HUES64 (cell line): Measurements from ENCODE around the gene DLG2.
A peak's percentile ranks its signal among the peaks of the same experiment; 100 is the strongest.

Source experiments
- H3K27ac ChIP-seq: 2 replicates; pipeline ENCODE4 v1.7.0; 2013; ENCODE audit warnings: low read depth, low read length, inconsistent platforms
- H3K27me3 ChIP-seq: 2 replicates; pipeline ENCODE4 v1.6.1; 2013; ENCODE audit warnings: mild to moderate bottlenecking, low read length; ENCODE audit not compliant: insufficient read depth
- H3K36me3 ChIP-seq: 2 replicates; pipeline ENCODE4 v1.6.1; 2013; ENCODE audit warnings: mild to moderate bottlenecking, low read length; ENCODE audit not compliant: insufficient read depth
- H3K4me1 ChIP-seq: 2 replicates; pipeline ENCODE4 v1.6.1; 2013; ENCODE audit warnings: mild to moderate bottlenecking, low read length, moderate library complexity; ENCODE audit not compliant: insufficient read depth
- H3K4me3 ChIP-seq: 2 replicates; pipeline ENCODE4 v1.5.1; 2013; ENCODE audit warnings: mild to moderate bottlenecking, low read length, moderate library complexity
- H3K9ac ChIP-seq: 2 replicates; pipeline ENCODE4 v1.6.1; 2013; ENCODE audit warnings: mild to moderate bottlenecking, low read depth, low read length
- H3K9me3 ChIP-seq: 2 replicates; pipeline ENCODE4 v1.6.1; 2013; ENCODE audit warnings: low read depth, low read length; ENCODE audit not compliant: insufficient read depth
- WGBS: fragments of 150-250, 120-280 bp; methylation state at CpG from one replicate; pipeline ENCODE4 v1.1.7; 2013; ENCODE audit warnings: missing lambda C conversion rate; 5-methylcytosine and 5-hydroxymethylcytosine counted together

Gene DLG2

GRCh38 chr11:85167471-85167870, 459.7 kb downstream of the DLG2 start:
- Histone ChIP-seq H3K27ac (no peak overlapping the region), H3K27me3 (no peaks in the 10 kb centered on the region)
- WGBS = 97% methylated on average over 1 of the region's 1 CpG

GRCh38 chr11:85167038-85167437, 460.1 kb downstream of the DLG2 start:
- H3K27me3 ChIP-seq = no peaks in the 10 kb centered on the region
- H3K4me1 ChIP-seq = peaks cover 27% of the 10 kb centered on the region
- WGBS = 91% methylated on average over 1 of the region's 1 CpG
- H3K4me3 ChIP-seq = no peak overlapping the region
- no peak overlapping the region for H3K9ac ChIP-seq
- no peaks in the 10 kb centered on the region for H3K9me3 ChIP-seq
- no peak overlapping the region for H3K27ac ChIP-seq
- H3K36me3 ChIP-seq = no peaks in the 10 kb centered on the region

More at GRCh38 chr11:85167471-85167870, 459.7 kb downstream of the DLG2 start:
- Histone ChIP-seq H3K9me3 (no peaks in the 10 kb centered on the region), H3K4me3 (no peak overlapping the region), H3K4me1 (peaks cover 27% of the 10 kb centered on the region), H3K9ac (no peak overlapping the region), H3K36me3 (no peaks in the 10 kb centered on the region)

GRCh38 chr11:85165819-85166218, 461.3 kb downstream of the DLG2 start:
- Histone ChIP-seq H3K27ac (no peak overlapping the region), H3K36me3 (no peaks in the 10 kb centered on the region), H3K4me1 (peaks cover 23% of the 10 kb centered on the region), H3K27me3 (no peaks in the 10 kb centered on the region), H3K9ac (no peak overlapping the region), H3K4me3 (no peak overlapping the region), H3K9me3 (no peaks in the 10 kb centered on the region)
- 82% methylated on average over 2 of the region's 2 CpGs for WGBS

GRCh38 chr11:85164743-85165142, 462.4 kb downstream of the DLG2 start:
- H3K4me1 ChIP-seq = peaks cover 12% of the 10 kb centered on the region
- WGBS = 96% methylated on average over 2 of the region's 2 CpGs
- no peaks in the 10 kb centered on the region for H3K36me3 ChIP-seq

GRCh38 chr11:85154294-85154693, 472.9 kb downstream of the DLG2 start:
- H3K9ac ChIP-seq = no peak overlapping the region
- H3K4me3 ChIP-seq = no peak overlapping the region
- no peak overlapping the region for H3K27ac ChIP-seq
- peaks cover 15% of the 10 kb centered on the region for H3K4me1 ChIP-seq
- 74% methylated on average over 3 of the region's 3 CpGs for WGBS
- no peaks in the 10 kb centered on the region for H3K27me3 ChIP-seq
- no peaks in the 10 kb centered on the region for H3K36me3 ChIP-seq
- H3K9me3 ChIP-seq = no peaks in the 10 kb centered on the region

More at GRCh38 chr11:85164743-85165142, 462.4 kb downstream of the DLG2 start:
- H3K27me3 ChIP-seq = no peaks in the 10 kb centered on the region
- H3K27ac ChIP-seq = no peak overlapping the region
- no peak overlapping the region for H3K9ac ChIP-seq
- no peaks in the 10 kb centered on the region for H3K9me3 ChIP-seq
- no peak overlapping the region for H3K4me3 ChIP-seq

- no peak overlapping the region for H3K4me3 ChIP-seq
- no peaks in the 10 kb centered on the region for H3K36me3 ChIP-seq
- no CpG with 5 or more reads among the region's 1 CpG for WGBS
Observed at GRCh38 chr11:85137597-85137996, 489.5 kb downstream of the DLG2 start.

GRCh38 chr11:85133636-85134035, 493.5 kb downstream of the DLG2 start:
- Histone ChIP-seq H3K36me3 (no peaks in the 10 kb centered on the region), H3K27ac (no peak overlapping the region), H3K27me3 (no peaks in the 10 kb centered on the region), H3K4me3 (no peak overlapping the region), H3K9me3 (no peaks in the 10 kb centered on the region), H3K9ac (no peak overlapping the region), H3K4me1 (peaks cover 16% of the 10 kb centered on the region)
- 17% methylated on average over 1 of the region's 1 CpG for WGBS

More at GRCh38 chr11:85137597-85137996, 489.5 kb downstream of the DLG2 start:
- Histone ChIP-seq H3K27me3 (no peaks in the 10 kb centered on the region), H3K9ac (no peak overlapping the region), H3K27ac (no peak overlapping the region), H3K4me1 (peaks cover 13% of the 10 kb centered on the region), H3K9me3 (peaks cover 6% of the 10 kb centered on the region; the same call in 1 of the 2 replicates)

- 67% methylated on average over 15 of the region's 15 CpGs for WGBS
- H3K4me1 ChIP-seq = peaks cover 16% of the 10 kb centered on the region
- 0 out of 2 replicates have a peak overlapping the region, but pooled peaks have one; percentile 15 for H3K27ac ChIP-seq
- H3K36me3 ChIP-seq = no peaks in the 10 kb centered on the region
- no peaks in the 10 kb centered on the region for H3K9me3 ChIP-seq
- H3K4me3 ChIP-seq = no peak overlapping the region
- no peaks in the 10 kb centered on the region for H3K27me3 ChIP-seq
- H3K9ac ChIP-seq = no peak overlapping the region
Observed at GRCh38 chr11:85132851-85133585, 494.1 kb downstream of the DLG2 start.

- H3K9me3 ChIP-seq = no peaks in the 10 kb centered on the region
- H3K27me3 ChIP-seq = no peaks in the 10 kb centered on the region
- no peaks in the 10 kb centered on the region for H3K36me3 ChIP-seq
- H3K4me1 ChIP-seq = peaks cover under 1% of the 10 kb centered on the region; the same call in 1 of the 2 replicates
- no peak overlapping the region for H3K27ac ChIP-seq
- H3K9ac ChIP-seq = no peak overlapping the region
- 74% methylated on average over 2 of the region's 2 CpGs for WGBS
- H3K4me3 ChIP-seq = no peak overlapping the region
Observed at GRCh38 chr11:85127349-85127748, 499.8 kb downstream of the DLG2 start.

- no peak overlapping the region for H3K27ac ChIP-seq
- peaks cover 7% of the 10 kb centered on the region; the same call in 1 of the 2 replicates for H3K4me1 ChIP-seq
- WGBS = 88% methylated on average over 1 of the region's 1 CpG
- no peak overlapping the region for H3K9ac ChIP-seq
- no peaks in the 10 kb centered on the region for H3K36me3 ChIP-seq
- H3K27me3 ChIP-seq = no peaks in the 10 kb centered on the region
- no peak overlapping the region for H3K4me3 ChIP-seq
- H3K9me3 ChIP-seq = no peaks in the 10 kb centered on the region
Observed at GRCh38 chr11:85123752-85124231, 503.4 kb downstream of the DLG2 start.

GRCh38 chr11:85118151-85118550, 509.0 kb downstream of the DLG2 start:
- Histone ChIP-seq H3K9me3 (no peaks in the 10 kb centered on the region), H3K36me3 (no peaks in the 10 kb centered on the region), H3K27ac (peak overlapping the region; percentile 73), H3K27me3 (no peaks in the 10 kb centered on the region), H3K4me1 (peaks cover 24% of the 10 kb centered on the region; the same call in 1 of the 2 replicates), H3K4me3 (no peak overlapping the region), H3K9ac (peak overlapping the region; percentile 52; the same call in 1 of the 2 replicates)
- WGBS = 56% methylated on average over 1 of the region's 1 CpG
